K562 (cell line): ENCODE data around the gene FASTK. TPM values are rescaled to one million over a fixed set of nuclear protein-coding genes. Genes with fewer than 3 reads are reported as not detected.

Experiments
- ATAC-seq: fragments of 200-7000 bp; cut with Tn5 transposase; 3 replicates; pipeline ENCODE4 v1.9.1; 2020; ENCODE audit warnings: moderate library complexity
- BruUV-seq: library from RNA; stranded (reverse); fragments of 400-500 nt; replicated peaks from 2 replicates; lab custom pipeline; 2021; lab: Mats Ljungman, UMichigan
- CTCF ChIA-PET: fragments of 300-600 bp; formaldehyde crosslinking; extraction: SDS; loops from one replicate; lab custom pipeline; 2021; ENCODE audit warnings: low intra/inter-chr PET ratio; lab: Yijun Ruan, JAX
- POLR2A ChIA-PET: fragments of 300-600, 350-650 bp; sonication (Branson Sonifier 250); formaldehyde crosslinking; extraction: SDS; loops from one replicate; lab custom pipeline; 2021; ENCODE audit warnings: antibody characterized with exemption, inconsistent platforms; lab: Yijun Ruan, JAX
- DNase-seq, 4 experiments: peaks; one replicate each; pipeline versions ENCODE4 v3.0.0 to v3.0.0-alpha.2; 2011 to 2018; ENCODE audit warnings: low spot score in 3 of 4, mixed read lengths in 3 of 4; ENCODE audit errors: extremely low read depth in 1 of 4
- FAIRE-seq: peaks from 2 replicates; lab custom pipeline; 2011; peaks lifted over from hg19 to GRCh38; lab: Jason Lieb, UNC
- H2AFZ ChIP-seq: 2 replicates; pipeline ENCODE4 v1.6.0; 2011; ENCODE audit warnings: low read depth, low read length, control low read depth, inconsistent platforms
- H3K27ac ChIP-seq: fragments of 200-600 bp; 3 replicates; pipeline ENCODE4 v1.8.0; 2011; ENCODE audit warnings: low read depth, mild to moderate bottlenecking, control low read depth, inconsistent platforms, low read length, moderate library complexity, mixed read lengths; ENCODE audit errors: extremely low read depth
- H3K27me3 ChIP-seq, 2 experiments: fragments of 300-600 bp in 1 of 2; 2 replicates in 1 of 2; 3 replicates in 1 of 2; pipeline versions ENCODE4 v1.6.0 to v1.8.0; 2011; ENCODE audit warnings: inconsistent platforms in 2 of 2, low read length in 2 of 2, mild to moderate bottlenecking in 1 of 2, mixed read lengths in 1 of 2, moderate library complexity in 1 of 2; ENCODE audit not compliant: control insufficient read depth in 2 of 2, insufficient read depth in 2 of 2
- H3K36me3 ChIP-seq: fragments of 300-600 bp; 3 replicates; pipeline ENCODE4 v1.8.0; 2011; ENCODE audit warnings: mild to moderate bottlenecking, low read length, inconsistent platforms; ENCODE audit not compliant: control insufficient read depth, insufficient read depth
- H3K4me1 ChIP-seq, 2 experiments: fragments of 200-600 bp in 1 of 2; replicated peaks in 1 of 2; 2 replicates in 1 of 2; 3 replicates in 1 of 2; pipeline versions ENCODE4 v1.5.1 to v1.8.0; 2011; ENCODE audit warnings: inconsistent platforms in 2 of 2, low read length in 2 of 2, mild to moderate bottlenecking in 1 of 2, mixed read lengths in 1 of 2, moderate library complexity in 1 of 2; ENCODE audit not compliant: control insufficient read depth in 2 of 2, insufficient read depth in 2 of 2
- H3K4me2 ChIP-seq: 2 replicates; pipeline ENCODE4 v1.6.1; 2011; ENCODE audit warnings: low read length, control low read depth, inconsistent platforms, mixed read lengths; ENCODE audit not compliant: insufficient read depth
- H3K4me3 ChIP-seq: fragments of 200-600 bp; sonication (generic), shearing (Covaris generic); 2 replicates; pipeline ENCODE4 v1.5.1; 2016; ENCODE audit warnings: control low read depth, inconsistent platforms
- H3K79me2 ChIP-seq: fragments of 200-600 bp; 3 replicates; pipeline ENCODE4 v1.8.0; 2011; ENCODE audit warnings: low read length, inconsistent platforms; ENCODE audit not compliant: control insufficient read depth, insufficient read depth
- H3K9ac ChIP-seq, 2 experiments: 2 replicates each; pipeline versions ENCODE4 v1.6.0 to v1.6.1; 2011; ENCODE audit warnings: low read depth in 2 of 2, low read length in 2 of 2, control low read depth in 1 of 2, inconsistent platforms in 1 of 2, mild to moderate bottlenecking in 1 of 2, mixed read lengths in 1 of 2; ENCODE audit not compliant: insufficient read depth in 1 of 2
- H3K9me1 ChIP-seq: one replicate; pipeline ENCODE4 v1.6.0; 2011; ENCODE audit warnings: inconsistent platforms, mild to moderate bottlenecking, low read length, moderate library complexity; ENCODE audit not compliant: control insufficient read depth, insufficient read depth
- H3K9me3 ChIP-seq: replicated peaks from 2 replicates; pipeline ENCODE4 v1.5.1; 2011; ENCODE audit warnings: low read depth, low read length, inconsistent platforms; ENCODE audit not compliant: control insufficient read depth, insufficient read depth
- H4K20me1 ChIP-seq: replicated peaks from 2 replicates; pipeline ENCODE4 v1.6.1; 2011; ENCODE audit warnings: low read length, inconsistent platforms, mixed read lengths; ENCODE audit not compliant: control insufficient read depth, insufficient read depth
- C11orf30 ChIP-seq: fragments of 450-650 bp; IDR thresholded peaks from 2 replicates; pipeline ENCODE4 v1.6.1; 2016; ENCODE audit warnings: low read depth, mild to moderate bottlenecking
- KAT7 ChIP-seq: sonication (generic); formaldehyde crosslinking; IDR thresholded peaks from 2 replicates; pipeline ENCODE4 v1.8.0; 2022; ENCODE audit warnings: missing genetic modification reagents, mild to moderate bottlenecking, borderline replicate concordance
- MTA2 ChIP-seq: fragments of 450-650 bp; IDR thresholded peaks from 2 replicates; pipeline ENCODE4 v1.6.1; 2016; ENCODE audit warnings: low read depth
- SREBF1 ChIP-seq: fragments of 150-350 bp; IDR thresholded peaks from 2 replicates; pipeline ENCODE4 v1.6.1; 2014; ENCODE audit warnings: antibody characterized with exemption, low read depth, low read length, borderline replicate concordance
- SRSF1 ChIP-seq: fragments of 200-400 bp; formaldehyde crosslinking; IDR thresholded peaks from 2 replicates; pipeline ENCODE4 v1.6.1; 2017; ENCODE audit warnings: mild to moderate bottlenecking, low read depth, low read length, moderate library complexity
- ZNF134 ChIP-seq: fragments of 250-450 bp; sonication (Bioruptor Pico); conservative IDR thresholded peaks from 2 replicates; pipeline ENCODE4 v1.4.0; 2020
- ZNF780A ChIP-seq: fragments of 250-450 bp; sonication (Bioruptor Pico); IDR thresholded peaks from 2 replicates; pipeline ENCODE4 v1.5.0; 2021; ENCODE audit warnings: mild to moderate bottlenecking
- WGBS: fragments of 100-300 bp; shearing (Covaris generic); methylation state at CpG from one replicate; pipeline ENCODE4 v1.1.6; 2016; ENCODE audit warnings: low coverage, mixed read lengths; ENCODE audit not compliant: insufficient coverage; ENCODE audit errors: missing lambda C conversion rate; 5-methylcytosine and 5-hydroxymethylcytosine counted together
- in situ Hi-C: fragments of 300-500 bp; cut with MboI; formaldehyde crosslinking; loops from 4 replicates; pipeline ENCODE4 v1.15.0; 2018; ENCODE audit warnings: inconsistent platforms, mixed read lengths
- intact Hi-C: fragments of 100-400 bp; cut with micrococcal nuclease; formaldehyde crosslinking; loops from 2 replicates; pipeline ENCODE4 v1.14.2; 2022
- polyA plus RNA-seq, 8 experiments: library from polyadenylated mRNA; depleted of rRNA in 4 of 8; stranded (reverse) in 5 of 8; unstranded in 3 of 8; fragments of >200 nt; fragmentation: Nextera tagmentation in 2 of 8; fragmentation: Illumina TruSeq in 1 of 8; extraction: Ambion mirVana in 2 of 8; extraction: Trizol in 1 of 8; gene quantifications; 2 replicates each; pipeline versions ENCODE4 v1.2.1 to v1.2.3, GENCODE V29; 2011 to 2014; ENCODE audit warnings: inconsistent platforms in 1 of 8, missing spikeins in 1 of 8
- total RNA-seq, 7 experiments: library from RNA; depleted of rRNA in 6 of 7; stranded (reverse); fragments of >200 nt in 6 of 7; fragmentation: Illumina TruSeq in 2 of 7; extraction: Trizol in 2 of 7; gene quantifications; 2 replicates each; pipeline versions ENCODE4 v1.2.1 to v1.2.3, GENCODE V29; 2011 to 2021; ENCODE audit warnings: low replicate concordance in 1 of 7
- TF ChIP-seq, protein P1 (sequence below): fragments of 250-450 bp; sonication (Bioruptor Pico); IDR thresholded peaks from 2 replicates; pipeline ENCODE4 v1.5.0; 2021; ENCODE audit warnings: mild to moderate bottlenecking, moderate library complexity
- TF ChIP-seq, protein P2 (sequence below): sonication (generic); formaldehyde crosslinking; IDR thresholded peaks from 2 replicates; pipeline ENCODE4 v1.8.0; 2022; ENCODE audit warnings: missing genetic modification reagents, mild to moderate bottlenecking, borderline replicate concordance
- TF ChIP-seq, protein P3 (sequence below): sonication (generic); formaldehyde crosslinking; IDR thresholded peaks from 2 replicates; pipeline ENCODE4 v1.8.0; 2023; ENCODE audit warnings: missing genetic modification reagents, mild to moderate bottlenecking, borderline replicate concordance

The FASTK gene
- total and polyA plus RNA-seq, 9 of the 15 experiments (the other 6 are each of a cell fraction or from before 2014, with no cell fraction given) = 0.51 to 150 (median 48.2) TPM

DNA sequence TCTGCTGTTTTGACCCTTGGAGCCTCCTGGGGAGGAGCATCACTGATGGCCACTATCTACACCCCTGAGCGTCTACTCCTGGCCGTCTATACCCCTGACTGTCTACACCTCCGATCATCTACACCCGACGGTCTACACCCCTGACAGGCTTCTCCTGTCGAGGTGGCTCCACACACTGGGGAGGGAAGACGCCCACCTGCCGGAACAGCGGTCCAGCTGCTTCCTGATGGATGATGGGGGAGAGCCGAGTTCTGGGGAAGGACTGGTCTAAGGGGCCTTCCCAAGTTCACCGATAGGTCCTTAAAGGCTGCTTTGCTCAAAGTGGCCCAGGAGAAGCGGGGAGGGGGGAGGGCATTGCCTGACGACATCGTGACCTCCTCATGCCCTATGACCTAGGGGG lies 47.5 kb upstream of the FASTK start:
- H3K4me2 ChIP-seq = no peak overlapping the region
- TF ChIP-seq, protein P1, sequence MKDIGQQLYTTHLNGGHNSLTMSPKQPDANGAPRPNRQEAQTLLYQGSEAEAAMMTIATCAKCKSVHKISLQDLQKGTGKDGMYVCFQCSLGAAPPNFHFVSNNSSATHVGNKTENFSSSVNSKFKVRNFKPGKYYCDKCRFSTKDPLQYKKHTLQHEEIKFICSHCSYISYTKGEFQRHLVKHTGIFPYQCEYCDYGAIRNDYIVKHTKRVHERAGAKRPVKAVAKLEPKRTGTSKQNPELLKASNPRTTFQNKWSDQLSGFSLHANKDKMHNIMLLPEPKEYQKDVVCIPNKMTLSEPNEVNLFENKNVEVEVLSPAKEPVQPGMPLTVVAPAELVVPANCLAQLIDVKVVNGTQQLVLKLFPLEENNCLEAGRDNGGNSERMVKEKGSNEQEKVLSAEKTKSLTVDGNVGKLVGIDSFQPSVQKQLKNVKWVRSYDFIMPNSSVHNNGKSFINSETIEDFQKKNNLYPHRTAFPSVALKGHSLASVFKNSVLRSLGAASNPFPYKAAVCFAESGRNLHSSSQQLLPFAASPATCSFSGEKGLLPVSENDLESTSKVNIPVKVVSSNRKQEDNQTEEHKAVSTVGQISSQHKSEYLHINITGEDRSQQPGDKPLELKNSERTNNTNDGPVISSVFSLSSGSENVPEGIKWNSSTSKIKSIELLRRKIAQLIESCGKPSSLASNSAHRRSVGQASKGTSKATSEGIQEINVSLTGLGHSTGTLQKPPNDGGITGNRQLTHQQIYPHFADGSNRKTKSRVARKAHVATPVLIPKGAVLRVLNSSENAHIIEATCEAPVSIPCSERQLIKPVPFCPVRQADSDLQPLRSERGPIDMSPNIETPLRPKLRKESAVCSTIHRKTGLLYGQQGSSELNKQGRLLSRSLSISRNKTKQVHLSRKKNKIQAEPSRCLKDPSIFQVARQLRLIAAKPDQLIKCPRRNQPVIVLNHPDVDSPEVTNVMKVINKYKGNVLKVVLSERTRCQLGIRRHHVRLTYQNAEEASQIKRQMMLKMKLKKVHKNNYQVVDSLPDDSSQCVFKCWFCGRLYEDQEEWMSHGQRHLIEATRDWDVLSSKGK (CRISPR knock-in tag) = no peak
- TF ChIP-seq SRSF1 (no peak), ZNF780A (CRISPR knock-in tag) (no peak), SREBF1 (no peak), MTA2 (no peak), ZNF134 (CRISPR knock-in tag) (no peak), C11orf30 (no peak), KAT7 (no peak)
- TF ChIP-seq, protein P2, sequence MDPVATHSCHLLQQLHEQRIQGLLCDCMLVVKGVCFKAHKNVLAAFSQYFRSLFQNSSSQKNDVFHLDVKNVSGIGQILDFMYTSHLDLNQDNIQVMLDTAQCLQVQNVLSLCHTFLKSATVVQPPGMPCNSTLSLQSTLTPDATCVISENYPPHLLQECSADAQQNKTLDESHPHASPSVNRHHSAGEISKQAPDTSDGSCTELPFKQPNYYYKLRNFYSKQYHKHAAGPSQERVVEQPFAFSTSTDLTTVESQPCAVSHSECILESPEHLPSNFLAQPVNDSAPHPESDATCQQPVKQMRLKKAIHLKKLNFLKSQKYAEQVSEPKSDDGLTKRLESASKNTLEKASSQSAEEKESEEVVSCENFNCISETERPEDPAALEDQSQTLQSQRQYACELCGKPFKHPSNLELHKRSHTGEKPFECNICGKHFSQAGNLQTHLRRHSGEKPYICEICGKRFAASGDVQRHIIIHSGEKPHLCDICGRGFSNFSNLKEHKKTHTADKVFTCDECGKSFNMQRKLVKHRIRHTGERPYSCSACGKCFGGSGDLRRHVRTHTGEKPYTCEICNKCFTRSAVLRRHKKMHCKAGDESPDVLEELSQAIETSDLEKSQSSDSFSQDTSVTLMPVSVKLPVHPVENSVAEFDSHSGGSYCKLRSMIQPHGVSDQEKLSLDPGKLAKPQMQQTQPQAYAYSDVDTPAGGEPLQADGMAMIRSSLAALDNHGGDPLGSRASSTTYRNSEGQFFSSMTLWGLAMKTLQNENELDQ (CRISPR knock-in tag) = no peak
- TF ChIP-seq, protein P3, sequence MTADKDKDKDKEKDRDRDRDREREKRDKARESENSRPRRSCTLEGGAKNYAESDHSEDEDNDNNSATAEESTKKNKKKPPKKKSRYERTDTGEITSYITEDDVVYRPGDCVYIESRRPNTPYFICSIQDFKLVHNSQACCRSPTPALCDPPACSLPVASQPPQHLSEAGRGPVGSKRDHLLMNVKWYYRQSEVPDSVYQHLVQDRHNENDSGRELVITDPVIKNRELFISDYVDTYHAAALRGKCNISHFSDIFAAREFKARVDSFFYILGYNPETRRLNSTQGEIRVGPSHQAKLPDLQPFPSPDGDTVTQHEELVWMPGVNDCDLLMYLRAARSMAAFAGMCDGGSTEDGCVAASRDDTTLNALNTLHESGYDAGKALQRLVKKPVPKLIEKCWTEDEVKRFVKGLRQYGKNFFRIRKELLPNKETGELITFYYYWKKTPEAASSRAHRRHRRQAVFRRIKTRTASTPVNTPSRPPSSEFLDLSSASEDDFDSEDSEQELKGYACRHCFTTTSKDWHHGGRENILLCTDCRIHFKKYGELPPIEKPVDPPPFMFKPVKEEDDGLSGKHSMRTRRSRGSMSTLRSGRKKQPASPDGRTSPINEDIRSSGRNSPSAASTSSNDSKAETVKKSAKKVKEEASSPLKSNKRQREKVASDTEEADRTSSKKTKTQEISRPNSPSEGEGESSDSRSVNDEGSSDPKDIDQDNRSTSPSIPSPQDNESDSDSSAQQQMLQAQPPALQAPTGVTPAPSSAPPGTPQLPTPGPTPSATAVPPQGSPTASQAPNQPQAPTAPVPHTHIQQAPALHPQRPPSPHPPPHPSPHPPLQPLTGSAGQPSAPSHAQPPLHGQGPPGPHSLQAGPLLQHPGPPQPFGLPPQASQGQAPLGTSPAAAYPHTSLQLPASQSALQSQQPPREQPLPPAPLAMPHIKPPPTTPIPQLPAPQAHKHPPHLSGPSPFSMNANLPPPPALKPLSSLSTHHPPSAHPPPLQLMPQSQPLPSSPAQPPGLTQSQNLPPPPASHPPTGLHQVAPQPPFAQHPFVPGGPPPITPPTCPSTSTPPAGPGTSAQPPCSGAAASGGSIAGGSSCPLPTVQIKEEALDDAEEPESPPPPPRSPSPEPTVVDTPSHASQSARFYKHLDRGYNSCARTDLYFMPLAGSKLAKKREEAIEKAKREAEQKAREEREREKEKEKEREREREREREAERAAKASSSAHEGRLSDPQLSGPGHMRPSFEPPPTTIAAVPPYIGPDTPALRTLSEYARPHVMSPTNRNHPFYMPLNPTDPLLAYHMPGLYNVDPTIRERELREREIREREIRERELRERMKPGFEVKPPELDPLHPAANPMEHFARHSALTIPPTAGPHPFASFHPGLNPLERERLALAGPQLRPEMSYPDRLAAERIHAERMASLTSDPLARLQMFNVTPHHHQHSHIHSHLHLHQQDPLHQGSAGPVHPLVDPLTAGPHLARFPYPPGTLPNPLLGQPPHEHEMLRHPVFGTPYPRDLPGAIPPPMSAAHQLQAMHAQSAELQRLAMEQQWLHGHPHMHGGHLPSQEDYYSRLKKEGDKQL (CRISPR knock-in tag) = no peak

More for the DNA sequence above, 47.5 kb upstream of the FASTK start:
- FAIRE-seq (no peak), DNase-seq (no peak), ATAC-seq (no peak)
- ChIA-PET POLR2A (interaction anchor here (1.0 to 1.1 kb wide), 3 partner anchors 18 to 116 kb away, joined by 3 to 5 read pairs (median 4); no protein-coding TSS in a partner anchor), CTCF (interaction anchor here (0.7 kb wide), 1 partner anchor 177 kb away, joined by 3 read pairs; no protein-coding TSS in a partner anchor)
- Histone ChIP-seq H3K79me2 (peaks cover 10% of the 10 kb centered on the region; the same call in 2 of the 3 replicates), H3K36me3 (peaks cover 96% of the 10 kb centered on the region), H3K27me3 (no peaks in the 10 kb centered on the region; a peak in 1 of 5 replicates), H4K20me1 (peaks cover 17% of the 10 kb centered on the region), H3K9ac (no peak overlapping the region), H3K4me3 (no peak overlapping the region), H3K27ac (no peak overlapping the region), H3K9me3 (no peaks in the 10 kb centered on the region), H2AFZ (no peak overlapping the region), H3K4me1 (peaks cover 0 to 32% of the 10 kb centered on the region in 2 experiments; a peak in 1 of 5 replicates), H3K9me1 (peaks cover 5% of the 10 kb centered on the region)
- BruUV-seq = no TSS peak
- WGBS = 83% methylated on average over 14 of the region's 14 CpGs
- in situ Hi-C loops (no loop called here), intact Hi-C loops (no loop called here)
